Hematopoietic multipotent progenitor cell treated with erythropoietin and hydrocortisone succinate and interleukin-3 and kit ligand, for 15 days (in vitro differentiated cells): ENCODE data around the gene SCAI.
"Not testable (repeated sequence)": the region's sequence is repeated elsewhere in the genome, so short reads cannot be mapped to it uniquely, and the experiment has no call there.

Source experiments
- DNase-seq: peaks from one replicate; pipeline ENCODE4 v3.0.0-alpha.2; 2015; ENCODE audit warnings: low spot score

SCAI gene

DNA sequence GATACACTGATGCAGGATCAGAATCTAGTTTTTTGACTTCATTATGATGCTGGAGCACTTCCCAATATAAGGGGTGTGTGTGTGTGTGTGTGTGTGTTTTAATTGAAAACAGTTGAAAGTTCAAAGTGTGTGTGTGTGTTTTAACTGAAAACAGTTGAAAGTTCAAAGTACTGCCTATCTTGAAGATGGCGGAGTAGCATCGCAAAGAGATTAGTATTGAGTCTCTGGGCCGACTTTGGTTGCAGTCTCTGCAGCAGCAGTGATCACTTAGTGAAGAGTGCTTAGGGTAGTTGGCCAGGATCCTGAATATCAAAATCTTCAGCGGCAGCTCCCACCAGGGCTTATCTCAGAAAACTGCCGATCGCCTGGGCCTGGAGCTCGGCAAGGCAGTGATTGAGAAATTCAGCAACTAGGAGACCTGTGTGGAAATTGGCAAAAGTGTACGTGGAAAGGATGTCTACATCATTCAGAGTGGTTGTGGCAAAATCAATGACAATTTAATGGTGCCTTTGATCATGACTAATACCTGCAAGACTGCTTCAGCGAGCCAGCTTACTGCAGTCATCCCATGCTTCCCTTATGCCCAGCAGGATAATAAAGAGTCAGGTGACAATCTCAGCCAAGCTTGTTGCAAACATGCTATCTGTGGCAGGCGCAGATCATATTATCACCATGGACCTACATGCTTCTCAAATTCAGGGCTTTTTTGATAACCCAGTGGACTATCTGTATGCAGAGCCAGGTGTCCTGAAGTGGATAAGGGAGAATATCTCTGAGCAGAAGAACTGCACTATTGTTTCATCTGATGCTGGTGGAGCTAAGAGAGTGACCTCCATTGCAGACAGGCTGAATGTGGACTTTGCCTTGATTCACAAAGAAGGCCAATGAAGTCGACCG is 7.3 kb upstream of the SCAI start:
- DNase-seq = no peak

DNA sequence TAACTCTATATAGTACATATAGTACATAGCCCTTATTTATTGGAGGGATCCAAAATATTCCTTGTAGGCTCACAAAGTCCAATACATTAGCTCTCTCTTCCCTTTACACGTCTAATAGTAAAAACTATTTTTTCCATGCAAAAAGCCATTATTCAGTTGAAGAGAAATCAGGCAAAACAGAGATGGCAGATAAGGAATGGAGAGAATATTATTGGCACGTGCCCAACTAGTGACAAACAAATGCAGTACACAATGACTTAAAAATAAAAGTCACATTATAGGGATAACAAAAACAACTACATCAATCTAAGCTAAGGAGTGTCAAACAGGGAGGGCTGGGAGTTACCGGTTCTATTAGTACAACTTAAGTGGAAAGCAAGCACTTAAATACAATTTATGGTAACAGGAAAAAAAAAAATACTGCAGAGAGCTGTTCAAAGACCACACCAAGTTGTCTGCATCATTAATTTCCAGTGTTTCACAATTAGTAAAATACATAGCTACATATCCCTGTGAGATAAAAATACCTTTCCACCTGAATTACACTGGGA is 4.1 kb upstream of the SCAI start:
- DNase-seq = no peak

GRCh38 chr9:125146247-125146646 is 2.9 kb upstream of the SCAI start:
- DNase-seq = no peak

DNA sequence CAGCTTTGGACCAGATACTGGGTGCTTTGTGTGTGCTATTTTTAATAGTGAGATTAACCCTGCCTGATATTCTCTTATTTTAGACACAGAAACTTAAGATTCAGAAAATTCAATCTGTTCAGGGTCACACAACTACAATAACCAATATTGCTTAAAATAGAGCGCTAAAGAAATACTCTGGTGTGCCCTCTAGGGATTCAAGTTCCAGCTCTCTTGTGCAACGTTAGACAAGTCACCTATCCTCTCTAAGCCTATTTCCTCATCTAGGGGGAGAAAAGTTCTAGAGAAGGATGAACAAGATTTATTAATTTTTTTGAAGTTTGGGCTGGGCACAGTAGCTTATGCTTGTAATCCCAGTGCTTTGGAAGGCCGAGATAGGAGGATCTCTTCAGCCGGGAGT is 2.1 kb upstream of the SCAI start:
- DNase-seq = no peak

DNA sequence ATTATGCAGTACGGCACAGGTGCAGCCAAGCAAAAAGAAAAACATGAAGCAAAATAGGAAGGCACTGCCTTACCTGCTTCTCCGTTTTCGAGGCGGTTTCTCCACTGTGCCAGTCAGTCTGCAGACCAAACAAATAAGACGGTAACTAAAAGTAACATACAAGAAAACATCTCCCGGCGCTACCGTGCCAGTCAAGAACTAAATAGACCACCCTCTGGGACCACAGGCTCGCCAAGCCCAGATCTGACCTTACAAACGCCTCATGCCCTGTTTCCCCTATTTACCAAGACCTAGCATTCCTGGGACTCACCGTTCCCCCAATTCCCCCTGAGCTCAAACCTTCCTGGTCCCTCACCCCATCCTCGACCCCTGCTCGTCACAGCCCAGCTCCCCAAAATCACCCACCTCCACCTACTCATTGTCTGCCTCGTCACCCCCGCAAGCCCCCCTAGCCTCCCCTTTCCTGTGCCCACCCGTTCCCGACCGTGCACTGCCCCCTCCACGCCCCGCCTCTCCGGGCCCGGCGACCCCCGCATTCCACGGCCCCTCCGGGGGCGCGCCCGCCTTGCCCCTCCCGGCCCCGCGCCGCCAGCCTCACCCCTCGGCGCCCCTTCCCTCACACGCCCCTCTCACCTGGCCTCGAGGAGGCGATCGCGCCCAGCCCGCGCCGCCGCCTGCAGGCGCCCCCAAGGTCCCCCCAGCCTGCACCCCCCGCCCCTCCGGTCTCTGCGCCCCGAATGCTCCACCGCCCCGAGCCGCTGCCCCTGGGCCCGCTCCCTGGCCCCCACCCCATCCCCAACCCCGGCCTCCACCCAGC is 560 bp downstream of the SCAI start:
- DNase-seq = no peak

DNA sequence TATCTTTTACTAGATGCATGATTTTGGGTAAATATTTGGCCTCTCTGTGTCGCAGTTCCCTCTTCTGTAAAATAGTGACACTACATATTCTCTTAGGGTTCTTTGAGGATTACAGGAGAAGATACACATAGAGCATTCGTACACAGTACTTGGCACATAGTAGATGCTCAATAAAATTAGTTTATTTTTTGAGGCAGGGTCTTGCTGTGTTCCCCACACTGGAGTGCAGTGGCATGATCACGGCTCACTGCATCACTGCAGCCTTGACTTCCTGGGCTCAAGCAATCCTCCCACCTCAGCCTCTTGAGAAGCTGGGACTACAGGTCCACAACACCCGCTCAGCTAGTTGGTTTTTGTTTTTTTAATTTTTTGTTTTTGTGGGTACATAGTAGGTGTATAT is 1.6 kb downstream of the SCAI start:
- no peak for DNase-seq

DNA sequence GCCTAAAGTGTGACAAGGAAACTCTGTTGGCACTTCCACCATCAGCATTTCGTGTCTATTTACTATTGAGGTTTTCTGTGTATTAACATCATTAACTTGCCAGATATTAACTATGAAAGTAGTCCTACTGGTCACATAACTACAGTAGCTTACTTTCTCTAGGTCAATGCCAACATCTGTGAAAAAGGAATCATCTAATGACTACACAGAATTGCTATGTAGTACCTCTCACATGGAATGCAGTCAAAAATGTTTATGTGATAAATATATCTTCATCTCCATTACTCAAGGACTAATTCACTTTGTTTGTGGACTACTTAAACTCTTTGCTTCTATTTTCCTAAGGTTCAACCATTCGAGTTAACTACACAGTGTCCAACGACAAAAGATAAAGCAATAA is 2.1 kb downstream of the SCAI start:
- no peak for DNase-seq

GRCh38 chr9:125140576-125140975 is 2.8 kb downstream of the SCAI start:
- no peak for DNase-seq

GRCh38 chr9:125137200-125137599 is 6.1 kb downstream of the SCAI start:
- no peak for DNase-seq

DNA sequence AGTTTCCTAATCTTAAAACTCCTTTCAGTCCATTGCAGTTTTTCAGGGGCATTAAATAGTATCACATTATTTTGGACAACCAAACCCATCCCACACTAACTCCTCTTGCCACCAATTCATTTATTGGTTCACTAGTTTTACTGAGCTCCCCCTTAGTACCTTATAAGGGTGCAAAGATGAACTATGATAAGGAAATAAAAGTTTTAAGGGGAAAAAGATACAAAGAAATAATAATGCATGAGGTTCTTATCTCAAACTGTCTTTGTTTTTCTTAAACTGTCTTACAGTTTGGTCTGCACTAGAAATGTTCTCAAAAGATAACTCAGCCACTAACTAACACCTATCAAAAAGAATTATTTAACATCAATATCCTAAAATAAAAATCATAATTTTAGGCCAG is 8.4 kb downstream of the SCAI start:
- no peak for DNase-seq

DNA sequence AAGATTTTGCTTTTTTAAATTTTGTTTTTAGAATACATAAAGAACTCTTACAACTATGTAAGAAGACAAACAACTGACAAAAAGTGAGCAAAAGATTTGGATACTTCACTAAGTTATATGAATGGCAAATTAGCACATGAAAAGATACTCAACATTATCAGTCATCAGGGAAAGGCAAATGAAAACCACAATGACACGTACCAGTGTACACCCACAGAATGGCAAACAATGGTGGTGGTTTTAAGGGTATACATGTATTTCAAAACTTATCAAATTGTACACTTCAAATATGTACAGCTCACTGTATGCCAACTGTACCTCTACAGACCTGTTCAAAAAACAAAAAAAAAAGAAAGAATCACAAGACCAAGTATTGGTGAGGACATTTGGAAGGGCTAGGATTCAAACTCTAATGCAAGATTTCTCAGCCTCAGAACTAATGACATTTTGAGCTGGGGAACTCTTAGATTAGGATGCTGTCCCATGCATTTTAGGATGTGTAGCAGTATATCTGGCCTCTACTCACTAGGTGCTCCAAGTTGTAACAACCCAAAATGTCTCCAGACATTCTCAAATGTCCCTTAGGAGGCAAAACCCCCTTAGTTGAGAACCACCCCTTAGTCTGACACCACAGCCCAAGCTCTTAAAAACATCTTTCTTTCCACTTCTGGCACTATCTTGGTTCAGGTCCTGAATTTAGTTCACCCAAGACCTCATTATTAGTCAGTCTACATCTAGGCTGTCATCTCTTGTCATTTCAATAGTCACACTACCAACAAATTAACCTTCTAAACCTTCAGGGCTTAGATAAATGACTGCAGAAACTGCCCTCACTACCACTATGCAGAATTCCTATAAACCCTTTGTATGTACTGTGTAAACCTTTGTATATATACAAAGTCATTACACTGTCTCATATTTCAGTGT is 9.7 kb downstream of the SCAI start:
- no peak for DNase-seq

GRCh38 chr9:125131778-125132177 is 11.6 kb downstream of the SCAI start:
- no peak for DNase-seq

GRCh38 chr9:125126019-125126746 is 17.1 kb downstream of the SCAI start:
- DNase-seq = no peak

- no peak for DNase-seq
Observed at GRCh38 chr9:125125523-125125922, 17.8 kb downstream of the SCAI start.

GRCh38 chr9:125121146-125121545 is 22.2 kb downstream of the SCAI start:
- DNase-seq = no peak

GRCh38 chr9:125119643-125120286 is 23.6 kb downstream of the SCAI start:
- no peak for DNase-seq

DNA sequence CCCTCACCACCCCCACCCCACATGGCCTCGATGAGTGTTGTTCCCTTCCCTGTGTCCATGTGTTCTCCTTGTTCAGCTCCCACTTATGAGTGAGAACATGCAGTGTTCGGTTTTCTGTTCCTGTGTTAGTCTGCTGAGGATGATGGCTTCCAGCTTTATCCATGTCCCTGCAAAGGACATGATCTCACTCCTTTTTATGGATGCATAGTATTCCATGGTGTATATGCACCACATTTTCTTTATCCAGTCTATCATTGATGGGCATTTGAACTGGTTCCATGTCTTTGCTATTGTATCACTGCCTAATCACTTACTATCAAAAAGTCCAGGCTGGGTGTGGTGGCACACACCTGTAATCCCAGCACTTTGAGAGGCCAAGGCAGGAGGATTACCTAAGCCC is 24.6 kb downstream of the SCAI start:
- not testable (repeated sequence) for DNase-seq

DNA sequence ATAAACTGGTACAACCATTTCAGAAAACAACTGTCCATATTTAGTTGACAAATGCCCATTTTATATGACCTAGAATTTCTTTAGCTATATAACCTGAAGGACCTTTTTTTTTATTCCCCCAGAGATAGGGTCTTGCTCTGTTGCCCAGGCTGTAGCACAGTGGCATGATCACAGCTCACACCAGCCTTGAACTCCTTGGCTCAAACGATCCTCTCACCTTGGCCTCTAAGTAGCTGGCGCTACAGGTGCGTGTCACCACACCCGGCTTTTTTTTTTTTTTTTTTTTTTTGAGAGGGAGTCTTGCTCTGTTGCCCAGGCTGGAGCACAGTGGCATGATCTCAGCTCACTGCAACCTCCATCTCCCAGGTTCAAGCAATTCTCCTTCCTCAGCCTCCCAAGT is 28.8 kb downstream of the SCAI start:
- DNase-seq = not testable (repeated sequence)

DNA sequence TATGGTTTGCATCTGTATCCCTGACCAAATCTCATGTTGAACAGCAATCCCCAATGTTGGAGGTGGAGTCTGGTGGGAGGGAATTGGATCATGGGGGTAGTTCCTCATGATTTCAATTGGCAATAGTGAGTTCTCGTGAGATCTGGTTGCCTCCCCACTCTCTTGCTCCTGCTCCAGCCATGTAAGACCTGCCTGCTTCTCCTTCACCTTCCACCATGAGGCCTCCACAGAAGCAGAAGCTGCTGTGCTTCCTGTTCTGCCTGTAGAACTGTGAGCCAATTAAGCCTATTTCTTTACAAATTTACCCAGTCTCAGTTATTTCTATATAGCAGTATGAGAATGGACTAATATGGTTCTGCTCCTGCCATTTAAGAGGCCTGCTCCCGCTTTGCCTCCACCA is 32.9 kb downstream of the SCAI start:
- DNase-seq = no peak

GRCh38 chr9:125108541-125108940 is 34.8 kb downstream of the SCAI start:
- not testable (repeated sequence) for DNase-seq
